ENCODE measurements around the gene SCN1B.

- TF ChIP-seq ZNF639 (tag by site-specific recombination; IDR thresholded peaks at IDR 0.05) (no peak), SETDB1 (IDR thresholded peaks at IDR 0.05; ENCODE audit: insufficient read length, low read length) (no peak), CTCF (tag by site-specific recombination; IDR thresholded peaks at IDR 0.05) (no peak), ZNF658 (tag by site-specific recombination; IDR thresholded peaks at IDR 0.05) (no peak), ZNF792 (tag by site-specific recombination; IDR thresholded peaks at IDR 0.05) (no peak), ZNF555 (tag by site-specific recombination; conservative IDR thresholded peaks at IDR 0.05) (no peak), ZNF501 (tag by site-specific recombination; IDR thresholded peaks at IDR 0.05) (no peak), ZNF645 (tag by site-specific recombination; IDR thresholded peaks at IDR 0.05) (no peak), ZNF704 (tag by site-specific recombination; IDR thresholded peaks at IDR 0.05) (no peak), ZNF2 (tag by site-specific recombination; IDR thresholded peaks at IDR 0.05) (no peak), ZNF324 (tag by site-specific recombination; IDR thresholded peaks at IDR 0.05) (no peak)
- TF ChIP-seq, protein P1, sequence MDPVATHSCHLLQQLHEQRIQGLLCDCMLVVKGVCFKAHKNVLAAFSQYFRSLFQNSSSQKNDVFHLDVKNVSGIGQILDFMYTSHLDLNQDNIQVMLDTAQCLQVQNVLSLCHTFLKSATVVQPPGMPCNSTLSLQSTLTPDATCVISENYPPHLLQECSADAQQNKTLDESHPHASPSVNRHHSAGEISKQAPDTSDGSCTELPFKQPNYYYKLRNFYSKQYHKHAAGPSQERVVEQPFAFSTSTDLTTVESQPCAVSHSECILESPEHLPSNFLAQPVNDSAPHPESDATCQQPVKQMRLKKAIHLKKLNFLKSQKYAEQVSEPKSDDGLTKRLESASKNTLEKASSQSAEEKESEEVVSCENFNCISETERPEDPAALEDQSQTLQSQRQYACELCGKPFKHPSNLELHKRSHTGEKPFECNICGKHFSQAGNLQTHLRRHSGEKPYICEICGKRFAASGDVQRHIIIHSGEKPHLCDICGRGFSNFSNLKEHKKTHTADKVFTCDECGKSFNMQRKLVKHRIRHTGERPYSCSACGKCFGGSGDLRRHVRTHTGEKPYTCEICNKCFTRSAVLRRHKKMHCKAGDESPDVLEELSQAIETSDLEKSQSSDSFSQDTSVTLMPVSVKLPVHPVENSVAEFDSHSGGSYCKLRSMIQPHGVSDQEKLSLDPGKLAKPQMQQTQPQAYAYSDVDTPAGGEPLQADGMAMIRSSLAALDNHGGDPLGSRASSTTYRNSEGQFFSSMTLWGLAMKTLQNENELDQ (tag by site-specific recombination; IDR thresholded peaks at IDR 0.05; ENCODE audit: low read depth): no peak
These were observed 4.3 kb upstream of the SCN1B start for GRCh38 chr19:35025969-35026368.

All from HEK293 (cell line).